HS-27A (cell line): ENCODE measurements around the gene RNF208.
A peak's percentile ranks its signal among the peaks of the same experiment; 100 is the strongest.
"Not testable (repeated sequence)": the region's sequence is repeated elsewhere in the genome, so short reads cannot be mapped to it uniquely, and the experiment has no call there.

Experiments used
- DNase-seq: peaks from one replicate; pipeline ENCODE4 v3.0.0-alpha.2; 2012; ENCODE audit warnings: low read depth, missing footprints

The RNF208 gene

DNA sequence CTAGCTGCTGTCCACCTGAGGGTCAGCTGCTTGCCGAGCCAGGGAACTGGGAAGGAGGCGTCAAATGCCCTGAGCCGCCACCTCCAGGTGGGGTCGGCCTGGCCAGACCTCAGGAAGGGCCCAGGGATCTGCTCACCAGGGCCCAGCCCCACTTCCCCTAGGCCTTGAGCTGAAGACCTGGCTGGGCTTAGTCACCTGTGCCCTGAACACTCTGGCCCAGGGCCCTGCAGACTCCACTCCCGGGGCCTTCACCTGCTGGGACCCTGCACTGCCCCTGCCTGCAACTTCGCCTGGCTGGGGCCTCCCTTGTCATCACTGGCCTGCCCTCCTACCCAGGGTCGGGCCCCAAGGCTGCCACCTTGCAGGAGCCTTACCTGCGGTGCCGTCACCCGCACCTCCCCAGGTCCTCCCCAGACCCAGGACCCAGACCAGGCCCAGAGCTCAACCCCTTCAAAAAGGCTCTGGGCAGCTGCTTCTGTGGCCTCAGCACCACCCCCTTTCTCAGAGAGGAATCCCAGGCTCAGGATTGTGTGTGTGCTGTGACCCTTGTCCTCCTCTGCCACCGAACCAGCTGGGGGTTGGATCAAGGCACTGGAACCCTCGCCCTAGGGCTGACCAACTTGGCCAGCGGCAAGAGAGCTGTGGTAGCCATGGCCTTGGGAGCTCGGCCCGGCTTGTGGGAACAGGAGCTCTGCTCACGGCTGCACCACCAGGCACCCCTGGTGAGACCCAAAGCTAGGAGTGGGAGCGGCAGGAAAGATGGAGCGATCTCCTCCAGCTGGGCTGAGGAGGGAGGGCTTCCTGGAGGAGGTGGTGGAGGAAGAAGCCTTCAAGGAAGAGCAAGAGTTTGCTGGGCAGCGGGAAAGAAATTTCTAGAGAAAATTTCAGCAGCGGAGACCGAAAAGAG lies 31.9 kb upstream of the RNF208 start:
- DNase-seq: no peak

DNA sequence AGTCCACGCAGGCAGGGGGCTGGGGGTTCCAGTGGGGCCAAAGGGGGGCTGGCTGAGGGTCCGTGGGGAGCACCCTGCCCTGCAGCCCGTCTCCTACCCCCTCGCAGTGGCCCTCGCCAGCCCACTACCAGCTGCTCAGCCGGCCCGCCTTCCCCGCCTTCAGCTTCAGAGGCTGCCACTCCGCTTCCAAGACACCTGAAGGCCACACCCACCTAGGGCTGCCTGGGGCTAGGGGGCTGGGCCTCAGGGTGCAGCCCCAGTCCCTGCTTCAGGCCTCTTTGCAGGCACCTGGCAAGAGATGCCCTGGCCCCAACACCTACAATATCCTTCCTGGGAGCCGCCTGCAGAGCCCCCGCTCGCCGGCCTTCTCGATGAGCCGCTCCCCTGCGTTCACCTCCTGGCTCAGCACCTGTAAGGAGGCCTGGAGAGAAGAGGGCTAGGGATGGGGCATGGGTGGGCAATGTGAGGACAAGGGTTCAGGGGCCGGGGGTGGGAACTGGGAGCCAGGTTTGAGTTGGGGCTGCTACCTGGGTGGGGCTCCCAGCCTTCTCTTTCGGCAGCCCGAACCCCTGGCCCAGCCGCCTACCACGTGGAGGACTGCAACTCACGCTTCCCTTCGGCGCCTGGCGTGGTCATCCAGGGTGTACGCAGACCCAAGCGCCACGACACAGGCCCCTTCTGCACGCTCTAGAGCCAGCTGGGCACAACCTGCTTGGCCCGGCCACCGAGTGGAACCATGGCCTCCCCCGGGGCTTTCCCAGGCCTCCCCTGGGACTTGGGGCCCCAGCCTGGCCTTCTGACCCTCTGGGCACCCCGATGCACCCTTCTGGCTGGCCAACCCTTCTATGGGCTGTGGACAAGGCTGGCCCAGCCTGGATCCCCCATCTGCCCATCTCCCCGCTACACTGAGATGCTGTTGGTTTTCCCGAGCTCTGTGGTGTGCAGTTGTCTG lies 30.8 kb upstream of the RNF208 start:
- DNase-seq: no peak

DNA sequence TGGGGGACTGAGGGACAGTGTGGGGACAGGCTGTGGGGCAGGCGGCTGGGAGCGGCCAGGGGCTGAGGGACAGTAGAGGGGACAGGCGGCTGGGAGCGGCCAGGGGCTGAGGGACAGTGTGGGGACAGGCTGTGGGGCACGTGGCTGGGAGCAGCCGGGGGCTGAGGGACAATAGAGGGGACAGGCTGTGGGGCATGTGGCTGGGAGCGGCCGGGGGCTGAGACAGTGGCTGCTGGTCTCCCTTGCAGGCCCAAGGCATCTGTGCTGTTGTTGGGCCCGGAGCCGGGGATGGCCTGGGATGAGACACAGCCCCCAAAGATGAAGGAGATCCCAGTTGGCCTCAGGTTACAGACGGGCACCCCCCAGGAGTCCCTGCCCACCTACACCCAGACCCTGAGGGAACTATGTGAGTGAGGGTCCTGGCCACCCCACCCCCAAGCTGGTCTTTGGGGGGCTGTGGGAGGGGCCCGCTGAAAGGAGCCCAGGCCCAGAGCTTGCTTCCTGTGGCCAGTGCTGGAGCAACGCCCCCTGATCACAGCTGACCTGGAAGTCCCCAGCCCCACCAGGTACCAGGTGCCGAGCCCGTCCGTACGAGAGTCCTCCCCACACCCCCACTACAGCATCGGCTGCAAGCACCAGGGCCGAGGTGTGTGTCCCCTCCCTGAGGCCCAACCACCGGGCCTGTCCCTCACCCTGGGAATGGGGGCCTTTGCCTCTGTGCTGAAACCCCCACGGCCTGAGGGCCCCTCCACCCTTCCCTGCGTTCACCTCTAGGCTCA lies 29.6 kb upstream of the RNF208 start:
- DNase-seq: no peak

DNA sequence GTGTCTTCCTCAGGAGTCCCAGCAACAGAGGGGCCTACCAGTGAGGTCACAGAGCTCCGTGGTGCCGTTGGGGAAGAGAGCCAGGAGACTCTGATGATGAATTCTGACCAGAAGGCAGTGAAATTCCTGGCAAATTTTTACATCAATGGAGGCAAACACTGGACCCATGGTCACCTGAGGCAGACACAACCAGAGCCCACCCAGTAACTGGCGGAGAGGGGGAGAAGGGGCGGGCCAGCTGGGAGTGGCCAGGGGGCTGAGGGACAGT lies 29.1 kb upstream of the RNF208 start, which contains the start of gene STPG3:
STPG3 (plus strand) TSS at position 93 of the 268 bp plus-strand sequence; CDS start at position 94, 1 bp downstream.
- DNase-seq: no peak

GRCh38 chr9:137250329-137251193 lies 28.5 kb upstream of the RNF208 start:
- no peak for DNase-seq

DNA sequence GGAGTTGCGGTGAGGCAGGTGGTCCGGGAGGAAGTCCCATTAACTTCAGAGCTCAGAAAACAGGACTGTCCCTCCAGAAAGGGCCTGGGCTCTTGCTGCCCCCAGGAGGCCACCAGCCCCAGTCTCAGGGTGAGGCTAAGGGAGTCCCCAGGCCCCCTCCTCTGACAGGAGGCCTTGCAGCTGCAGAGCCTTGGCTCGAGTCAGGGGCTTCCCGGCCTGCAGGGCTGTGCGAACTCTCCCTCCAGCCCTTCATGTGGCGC lies 25.8 kb upstream of the RNF208 start:
- DNase-seq: no peak

- no peak for DNase-seq
Observed at GRCh38 chr9:137247135-137247915, 25.3 kb upstream of the RNF208 start.

GRCh38 chr9:137245450-137246421 lies 23.7 kb upstream of the RNF208 start:
- no peak for DNase-seq

DNA sequence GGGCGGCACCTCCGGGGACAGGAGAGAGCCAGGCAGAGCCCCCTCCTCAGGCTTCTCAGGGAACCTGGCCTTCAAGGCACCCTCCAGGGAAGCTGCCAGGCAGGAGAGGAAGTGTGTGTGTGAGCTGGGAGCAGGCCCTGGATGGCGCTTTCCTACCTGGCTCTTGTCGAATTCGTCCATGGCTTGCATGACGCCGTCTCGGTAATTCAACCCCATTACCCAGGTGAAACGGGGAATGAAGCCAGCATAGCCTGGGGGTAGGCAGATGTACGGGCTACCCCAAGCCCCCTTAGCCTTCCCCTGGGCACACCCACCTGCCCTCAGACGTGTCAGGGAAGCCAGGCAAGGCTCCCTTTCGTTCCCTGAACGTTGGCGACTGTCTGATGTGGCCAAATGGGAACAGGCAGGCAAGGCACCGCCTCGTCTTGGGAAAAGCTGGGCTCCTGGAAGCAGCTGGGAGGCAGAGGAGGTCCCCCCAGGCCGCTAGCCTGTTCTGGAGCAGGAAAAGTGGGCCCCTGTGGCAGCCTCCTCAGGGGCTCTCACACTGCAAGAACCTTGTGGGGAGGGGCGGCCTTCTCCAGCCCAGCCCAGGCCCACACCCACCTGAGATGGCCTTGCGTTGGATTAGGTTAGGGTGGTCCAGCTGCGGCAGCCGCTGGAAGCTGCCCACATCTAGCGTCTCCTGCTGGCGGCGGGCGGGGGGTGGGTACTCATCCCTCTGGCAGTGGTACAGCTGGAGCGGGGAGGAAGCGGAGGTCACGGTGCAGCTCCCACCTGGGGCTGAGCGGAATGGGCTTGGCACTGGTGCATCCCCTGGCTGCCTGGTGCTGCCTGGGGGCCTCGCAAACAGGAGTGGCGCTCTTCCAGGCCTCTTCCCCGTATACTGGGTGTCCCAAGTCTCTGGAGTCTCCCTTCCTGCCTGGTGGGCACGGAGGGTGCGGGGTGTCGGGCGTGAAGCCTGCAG lies 22.7 kb upstream of the RNF208 start:
- DNase-seq: no peak

DNA sequence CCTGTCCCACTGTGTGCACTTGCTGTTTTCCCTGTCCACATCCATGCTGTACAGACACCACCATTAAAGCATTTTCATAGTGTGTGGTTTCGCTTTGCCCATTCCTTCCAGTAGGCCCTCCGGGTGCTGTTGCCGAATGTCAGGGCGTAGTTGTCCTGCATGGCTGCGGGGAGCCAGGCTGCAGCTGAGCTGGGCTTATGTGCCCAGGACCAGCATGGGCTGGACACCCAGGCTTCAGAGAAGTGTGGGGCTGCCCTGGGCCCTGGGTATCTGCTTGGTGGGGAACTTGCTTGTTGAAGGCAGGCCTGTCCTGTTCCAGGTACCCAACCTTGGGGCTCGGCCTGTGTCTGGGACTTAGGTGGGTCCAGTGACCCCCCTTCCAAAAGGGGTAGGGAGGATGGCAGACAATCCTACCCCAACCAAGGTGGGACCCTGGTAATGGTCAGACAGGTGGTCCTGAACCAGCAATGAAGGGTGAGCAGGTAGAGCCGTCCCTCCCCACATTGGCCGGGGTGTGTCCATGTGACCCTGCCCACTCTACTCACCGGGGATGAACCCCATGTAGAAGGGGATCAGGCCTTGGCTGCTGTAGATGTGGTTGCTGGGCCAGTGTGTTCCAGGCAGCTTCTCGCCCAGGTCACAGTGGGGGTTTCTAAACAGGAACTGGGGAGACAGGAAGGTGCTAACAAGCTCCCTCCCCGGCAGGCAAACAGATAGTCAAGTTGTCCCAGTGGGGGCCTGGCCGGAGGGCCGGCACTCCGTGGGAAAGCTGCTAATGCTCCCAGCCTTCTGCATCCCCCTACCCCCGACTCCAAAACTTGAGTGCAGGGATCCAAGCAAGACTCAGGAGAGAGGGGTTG lies 21.8 kb upstream of the RNF208 start:
- no peak for DNase-seq

- DNase-seq: not testable (repeated sequence)
Observed at GRCh38 chr9:137243266-137243625, 21.2 kb upstream of the RNF208 start.

DNA sequence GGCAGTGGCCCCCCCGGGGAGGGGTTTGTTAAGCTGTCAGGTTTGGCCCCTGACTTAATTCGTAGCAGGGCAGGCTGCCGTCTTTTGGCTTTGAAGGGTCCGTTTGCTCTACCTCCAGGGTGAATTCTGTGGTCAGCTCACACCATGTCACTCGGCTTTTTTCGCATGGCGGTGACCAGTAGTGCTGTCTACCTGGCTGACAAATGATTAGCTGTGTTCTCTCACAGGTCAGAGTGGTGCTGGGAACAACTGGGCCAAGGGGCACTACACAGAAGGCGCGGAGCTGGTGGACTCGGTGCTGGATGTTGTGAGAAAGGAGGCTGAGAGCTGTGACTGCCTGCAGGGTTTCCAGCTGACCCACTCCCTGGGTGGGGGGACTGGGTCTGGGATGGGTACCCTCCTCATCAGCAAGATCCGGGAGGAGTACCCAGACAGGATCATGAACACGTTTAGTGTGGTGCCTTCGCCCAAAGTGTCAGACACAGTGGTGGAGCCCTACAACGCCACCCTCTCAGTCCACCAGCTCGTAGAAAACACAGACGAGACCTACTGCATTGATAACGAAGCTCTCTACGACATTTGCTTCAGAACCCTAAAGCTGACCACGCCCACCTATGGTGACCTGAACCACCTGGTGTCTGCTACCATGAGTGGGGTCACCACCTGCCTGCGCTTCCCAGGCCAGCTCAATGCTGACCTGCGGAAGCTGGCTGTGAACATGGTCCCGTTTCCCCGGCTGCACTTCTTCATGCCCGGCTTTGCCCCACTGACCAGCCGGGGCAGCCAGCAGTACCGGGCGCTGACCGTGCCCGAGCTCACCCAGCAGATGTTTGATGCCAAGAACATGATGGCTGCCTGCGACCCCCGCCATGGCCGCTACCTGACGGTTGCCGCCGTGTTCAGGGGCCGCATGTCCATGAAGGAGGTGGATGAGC lies 20.5 kb upstream of the RNF208 start:
- DNase-seq: no peak

- no peak for DNase-seq
Observed at GRCh38 chr9:137241490-137242268, 19.6 kb upstream of the RNF208 start.

GRCh38 chr9:137240841-137241489 lies 18.9 kb upstream of the RNF208 start, which contains the start of gene TUBB4B:
TSS of gene TUBB4B (plus strand) at chr9:137241287. CDS start at chr9:137241361, 74 bp downstream.
- peak; percentile 96 for DNase-seq
